Retinal pigment epithelial cell (primary cell): ENCODE results near the gene RGS6.

ENCODE experiments used
- DNase-seq: peaks from one replicate; pipeline ENCODE4 v3.0.0-alpha.2; 2010; ENCODE audit warnings: low read depth
- H3K4me3 ChIP-seq: 2 replicates; pipeline ENCODE4 v1.5.1; 2011; ENCODE audit warnings: mild to moderate bottlenecking, low read length, control low read depth, moderate library complexity
- CTCF ChIP-seq: conservative IDR thresholded peaks from 2 replicates; pipeline ENCODE4 v1.5.1; 2011; ENCODE audit warnings: low read depth, low read length, control low read depth, inconsistent platforms

Gene RGS6

GRCh38 chr14:72598306-72598705, 666.1 kb downstream of the RGS6 start:
- no peak for TF ChIP-seq CTCF
- DNase-seq: no peak
- H3K4me3 ChIP-seq: no peak overlapping the region

- TF ChIP-seq CTCF: no peak
- DNase-seq: no peak
- H3K4me3 ChIP-seq: no peak overlapping the region
These were observed 667.6 kb downstream of the RGS6 start for GRCh38 chr14:72599579-72600470.

GRCh38 chr14:72600551-72601330, 668.5 kb downstream of the RGS6 start:
- no peak for DNase-seq
- TF ChIP-seq CTCF: no peak
- no peak overlapping the region for H3K4me3 ChIP-seq

DNA sequence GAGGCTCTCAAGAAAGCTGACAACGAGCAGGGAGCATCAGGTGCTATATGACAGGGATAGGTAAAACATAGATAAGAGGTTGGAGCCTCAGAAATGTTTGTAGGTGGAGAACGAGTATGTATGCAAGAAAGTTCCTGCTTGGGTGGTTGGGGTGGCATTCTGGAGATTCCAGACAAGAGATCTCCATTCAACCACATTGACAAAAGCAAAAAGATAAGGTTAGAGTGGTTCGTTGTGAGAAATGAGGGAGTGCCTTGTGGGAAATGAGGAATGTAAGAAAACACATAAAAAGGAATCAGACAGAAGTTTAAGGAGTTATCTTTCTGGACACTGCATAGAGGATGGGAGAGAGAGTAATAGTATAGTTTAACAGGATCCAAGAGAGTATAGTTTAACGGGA, 671.4 kb downstream of the RGS6 start:
- no peak overlapping the region for H3K4me3 ChIP-seq
- TF ChIP-seq CTCF: no peak
- no peak for DNase-seq

DNA sequence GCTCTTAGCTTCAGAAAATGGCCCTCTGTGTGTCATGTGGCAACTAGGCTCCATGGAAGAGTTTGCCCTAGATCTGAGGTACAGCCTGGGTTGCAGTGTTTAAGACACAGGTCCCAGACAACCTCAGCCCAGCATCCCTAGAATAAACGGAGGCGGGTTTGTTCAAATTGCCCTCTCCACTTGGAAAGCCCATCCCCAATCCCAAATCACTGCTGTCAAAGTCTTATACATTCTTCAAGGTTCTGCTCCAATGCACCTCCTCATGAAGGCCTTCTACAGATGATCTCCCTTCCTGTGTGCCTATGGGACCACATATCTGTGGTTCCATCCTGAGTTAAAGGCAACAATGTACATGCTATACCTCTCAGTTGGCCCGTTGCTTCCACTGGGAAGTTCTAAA, 671.9 kb downstream of the RGS6 start:
- TF ChIP-seq CTCF: no peak
- DNase-seq: no peak
- no peak overlapping the region for H3K4me3 ChIP-seq

GRCh38 chr14:72605096-72605920, 673.1 kb downstream of the RGS6 start:
- no peak for DNase-seq
- TF ChIP-seq CTCF: no peak
- no peak overlapping the region for H3K4me3 ChIP-seq
